Sigmoid colon (tissue), 4 donors: ENCODE data around the gene ZDHHC11.
"Not testable (repeated sequence)": the region's sequence is repeated elsewhere in the genome, so short reads cannot be mapped to it uniquely, and the experiment has no call there.

Source experiments
- POLR2AphosphoS5 ChIP-seq, 4 donors: sonication (generic); formaldehyde crosslinking; IDR thresholded peaks; one replicate each; pipeline ENCODE4 v1.6.1; 2017; ENCODE audit warnings: antibody characterized with exemption in 4 of 4
- TF ChIP-seq, protein P1 (sequence below), 4 experiments: fragments of 450-650 bp in 3 of 4; fragments of 200-600 bp in 1 of 4; IDR thresholded peaks; one replicate each; pipeline ENCODE4 v1.5.1; 2016 to 2019; ENCODE audit warnings: antibody characterized with exemption in 4 of 4, mild to moderate bottlenecking in 3 of 4, moderate library complexity in 2 of 4

GRCh38 chr5:774854-775505 lies 75.8 kb downstream of the ZDHHC11 start:
- TF ChIP-seq, protein P1, sequence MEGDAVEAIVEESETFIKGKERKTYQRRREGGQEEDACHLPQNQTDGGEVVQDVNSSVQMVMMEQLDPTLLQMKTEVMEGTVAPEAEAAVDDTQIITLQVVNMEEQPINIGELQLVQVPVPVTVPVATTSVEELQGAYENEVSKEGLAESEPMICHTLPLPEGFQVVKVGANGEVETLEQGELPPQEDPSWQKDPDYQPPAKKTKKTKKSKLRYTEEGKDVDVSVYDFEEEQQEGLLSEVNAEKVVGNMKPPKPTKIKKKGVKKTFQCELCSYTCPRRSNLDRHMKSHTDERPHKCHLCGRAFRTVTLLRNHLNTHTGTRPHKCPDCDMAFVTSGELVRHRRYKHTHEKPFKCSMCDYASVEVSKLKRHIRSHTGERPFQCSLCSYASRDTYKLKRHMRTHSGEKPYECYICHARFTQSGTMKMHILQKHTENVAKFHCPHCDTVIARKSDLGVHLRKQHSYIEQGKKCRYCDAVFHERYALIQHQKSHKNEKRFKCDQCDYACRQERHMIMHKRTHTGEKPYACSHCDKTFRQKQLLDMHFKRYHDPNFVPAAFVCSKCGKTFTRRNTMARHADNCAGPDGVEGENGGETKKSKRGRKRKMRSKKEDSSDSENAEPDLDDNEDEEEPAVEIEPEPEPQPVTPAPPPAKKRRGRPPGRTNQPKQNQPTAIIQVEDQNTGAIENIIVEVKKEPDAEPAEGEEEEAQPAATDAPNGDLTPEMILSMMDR (IDR thresholded peaks at IDR 0.05), result not testable (repeated sequence)
- TF ChIP-seq POLR2AphosphoS5 (IDR thresholded peaks at IDR 0.05), result not testable (repeated sequence)
